GM23248 (cell line): ENCODE results near the gene CACNA1C. TPM values are rescaled to one million over a fixed set of nuclear protein-coding genes. Genes with fewer than 3 reads are reported as not detected.

Experiments
- DNase-seq: peaks from one replicate; pipeline ENCODE4 v3.0.0-alpha.2; 2015
- H2AFZ ChIP-seq: fragments of 200-600 bp; sonication (generic); 2 replicates; pipeline ENCODE4 v1.6.1; 2016; ENCODE audit warnings: antibody characterized with exemption
- H3F3A ChIP-seq: fragments of 200-600 bp; sonication (generic); 2 replicates; pipeline ENCODE4 v1.6.1; 2016; ENCODE audit warnings: mild to moderate bottlenecking, antibody characterized with exemption, mixed run types; ENCODE audit not compliant: insufficient read depth
- H3K27ac ChIP-seq: fragments of 200-600 bp; sonication (generic); 2 replicates; pipeline ENCODE4 v1.5.1; 2016; ENCODE audit warnings: mild to moderate bottlenecking
- H3K27me3 ChIP-seq: fragments of 200-600 bp; sonication (generic); replicated peaks from 2 replicates; pipeline ENCODE4 v1.6.1; 2016; ENCODE audit warnings: mild to moderate bottlenecking; ENCODE audit not compliant: insufficient read depth
- H3K36me3 ChIP-seq: fragments of 200-600 bp; sonication (generic); 2 replicates; pipeline ENCODE4 v1.6.1; 2016; ENCODE audit warnings: low read depth, mild to moderate bottlenecking
- H3K4me1 ChIP-seq: fragments of 200-600 bp; sonication (generic); 2 replicates; pipeline ENCODE4 v1.6.1; 2016; ENCODE audit warnings: mild to moderate bottlenecking; ENCODE audit not compliant: insufficient read depth
- H3K4me2 ChIP-seq: fragments of 200-600 bp; sonication (generic); one replicate; pipeline ENCODE4 v1.6.1; 2016; ENCODE audit warnings: mild to moderate bottlenecking; ENCODE audit not compliant: unreplicated experiment
- H3K4me3 ChIP-seq: fragments of 200-600 bp; sonication (generic); 2 replicates; pipeline ENCODE4 v1.5.1; 2016; ENCODE audit warnings: mild to moderate bottlenecking
- H3K79me2 ChIP-seq: fragments of 200-600 bp; sonication (generic); 2 replicates; pipeline ENCODE4 v1.6.1; 2016; ENCODE audit warnings: mild to moderate bottlenecking; ENCODE audit not compliant: insufficient read depth
- H3K9ac ChIP-seq: fragments of 200-600 bp; sonication (generic); 2 replicates; pipeline ENCODE4 v1.6.1; 2016; ENCODE audit warnings: mild to moderate bottlenecking
- H3K9me2 ChIP-seq: fragments of 200-600 bp; sonication (generic); 2 replicates; pipeline ENCODE4 v1.6.1; 2016; ENCODE audit warnings: mixed run types, mild to moderate bottlenecking, moderate library complexity; ENCODE audit not compliant: insufficient read depth
- H3K9me3 ChIP-seq: fragments of 200-600 bp; sonication (generic); one replicate; pipeline ENCODE4 v1.6.1; 2017; ENCODE audit warnings: low read depth
- H4K20me1 ChIP-seq: fragments of 200-600 bp; sonication (generic); 2 replicates; pipeline ENCODE4 v1.6.0; 2016; ENCODE audit not compliant: insufficient read depth
- EZH2 ChIP-seq: fragments of 200-600 bp; sonication (generic); IDR thresholded peaks from 2 replicates; pipeline ENCODE4 v1.6.1; 2018; ENCODE audit warnings: antibody characterized with exemption, mild to moderate bottlenecking; ENCODE audit not compliant: insufficient read depth, poor library complexity, severe bottlenecking
- EZH2phosphoT487 ChIP-seq: fragments of 200-600 bp; sonication (generic); IDR thresholded peaks from 2 replicates; pipeline ENCODE4 v1.6.1; 2018; ENCODE audit warnings: antibody characterized with exemption, moderate library complexity, mild to moderate bottlenecking, low read depth; ENCODE audit not compliant: insufficient read depth
- WGBS, 2 experiments: methylation state at CpG; one replicate each; pipeline ENCODE4 v1.1.6; 2015 to 2017; ENCODE audit warnings: low lambda C conversion rate in 2 of 2, low coverage in 1 of 2; ENCODE audit errors: missing lambda C conversion rate in 2 of 2; 5-methylcytosine and 5-hydroxymethylcytosine counted together
- in situ Hi-C: fragments of 300-500 bp; cut with MboI; formaldehyde crosslinking; loops from 2 replicates; pipeline ENCODE4 v1.15.0; 2020
- polyA plus RNA-seq: library from polyadenylated mRNA; unstranded; fragments of >200 nt; fragmentation: Nextera tagmentation; extraction: Ambion mirVana; gene quantifications from 2 replicates; pipeline ENCODE4 v1.2.1, GENCODE V29; 2016
- total RNA-seq: library from RNA; depleted of rRNA; stranded (reverse); fragments of >200 nt; shearing (Covaris generic); gene quantifications from 2 replicates; pipeline ENCODE4 v1.2.3, GENCODE V29; 2014

CACNA1C gene
- total and polyA plus RNA-seq, 2 experiments from 2014 or later: 4.9 to 11.5 TPM

GRCh38 chr12:2009623-2010022 is 43.2 kb upstream of the CACNA1C start:
- 73 to 80% methylated on average over 1 of the region's 1 CpG for WGBS, 2 experiments
- Histone ChIP-seq H3K79me2 (no peaks in the 10 kb centered on the region), H3K9me3 (no peaks in the 10 kb centered on the region), H3K9ac (no peak overlapping the region), H4K20me1 (no peaks in the 10 kb centered on the region), H3K4me3 (no peak overlapping the region), H3K36me3 (no peaks in the 10 kb centered on the region), H3K4me1 (peaks cover 4% of the 10 kb centered on the region; the same call in 1 of the 2 replicates), H3K4me2 (no peak overlapping the region), H3K27ac (no peak overlapping the region), H3K27me3 (no peaks in the 10 kb centered on the region), H3F3A (no peaks in the 10 kb centered on the region), H2AFZ (no peak overlapping the region), H3K9me2 (no peaks in the 10 kb centered on the region)
- in situ Hi-C loops: no loop called here
- TF ChIP-seq EZH2 (no peak), EZH2phosphoT487 (no peak)
- DNase-seq: no peak

GRCh38 chr12:2011643-2012607 is 40.9 kb upstream of the CACNA1C start:
- Histone ChIP-seq H3K27me3 (no peaks in the 10 kb centered on the region), H3K36me3 (no peaks in the 10 kb centered on the region), H2AFZ (no peak overlapping the region), H3K79me2 (no peaks in the 10 kb centered on the region), H3K4me2 (no peak overlapping the region), H3K9ac (no peak overlapping the region), H3K27ac (no peak overlapping the region), H3K9me3 (no peaks in the 10 kb centered on the region), H3F3A (no peaks in the 10 kb centered on the region), H3K4me3 (no peak overlapping the region), H3K9me2 (no peaks in the 10 kb centered on the region), H4K20me1 (no peaks in the 10 kb centered on the region), H3K4me1 (no peaks in the 10 kb centered on the region)
- in situ Hi-C loops: no loop called here
- no peak for TF ChIP-seq EZH2phosphoT487
- WGBS, 2 experiments: 72% methylated on average over 7 of the region's 7 CpGs
- no peak for DNase-seq

DNA sequence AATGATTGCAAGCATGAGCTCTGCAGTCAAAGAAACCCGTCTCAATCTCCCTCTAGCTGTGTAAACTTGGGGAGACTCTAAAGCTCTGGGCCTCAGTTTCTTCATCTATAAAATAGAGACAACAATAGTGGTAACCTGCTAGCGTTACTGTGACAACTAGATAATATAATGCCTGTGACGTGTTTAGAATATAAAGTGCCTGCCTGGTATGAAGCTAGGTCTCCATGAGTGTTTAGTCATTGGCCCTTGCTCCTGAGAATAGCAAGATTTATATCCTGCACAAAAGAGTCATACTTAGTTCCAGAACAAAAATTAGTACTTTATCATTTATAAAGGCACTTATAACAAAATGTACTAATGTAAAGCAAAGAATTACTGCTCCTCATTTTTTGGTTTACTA is 39.7 kb upstream of the CACNA1C start:
- in situ Hi-C loops: no loop called here
- TF ChIP-seq EZH2phosphoT487 (no peak), EZH2 (no peak)
- H3K27me3 ChIP-seq: no peaks in the 10 kb centered on the region
- H2AFZ ChIP-seq: no peak overlapping the region
- no peak overlapping the region for H3K9ac ChIP-seq
- no peaks in the 10 kb centered on the region for H3F3A ChIP-seq
- no peaks in the 10 kb centered on the region for H3K36me3 ChIP-seq
- no peak overlapping the region for H3K27ac ChIP-seq
- H3K4me3 ChIP-seq: no peak overlapping the region
- no peak overlapping the region for H3K4me2 ChIP-seq
- H3K4me1 ChIP-seq: no peaks in the 10 kb centered on the region
- WGBS, 2 experiments: 55% methylated on average over 3 of the region's 3 CpGs
- H3K9me2 ChIP-seq: no peaks in the 10 kb centered on the region
- no peaks in the 10 kb centered on the region for H3K79me2 ChIP-seq
- H4K20me1 ChIP-seq: no peaks in the 10 kb centered on the region
- no peaks in the 10 kb centered on the region for H3K9me3 ChIP-seq
- DNase-seq: peak; percentile 38

DNA sequence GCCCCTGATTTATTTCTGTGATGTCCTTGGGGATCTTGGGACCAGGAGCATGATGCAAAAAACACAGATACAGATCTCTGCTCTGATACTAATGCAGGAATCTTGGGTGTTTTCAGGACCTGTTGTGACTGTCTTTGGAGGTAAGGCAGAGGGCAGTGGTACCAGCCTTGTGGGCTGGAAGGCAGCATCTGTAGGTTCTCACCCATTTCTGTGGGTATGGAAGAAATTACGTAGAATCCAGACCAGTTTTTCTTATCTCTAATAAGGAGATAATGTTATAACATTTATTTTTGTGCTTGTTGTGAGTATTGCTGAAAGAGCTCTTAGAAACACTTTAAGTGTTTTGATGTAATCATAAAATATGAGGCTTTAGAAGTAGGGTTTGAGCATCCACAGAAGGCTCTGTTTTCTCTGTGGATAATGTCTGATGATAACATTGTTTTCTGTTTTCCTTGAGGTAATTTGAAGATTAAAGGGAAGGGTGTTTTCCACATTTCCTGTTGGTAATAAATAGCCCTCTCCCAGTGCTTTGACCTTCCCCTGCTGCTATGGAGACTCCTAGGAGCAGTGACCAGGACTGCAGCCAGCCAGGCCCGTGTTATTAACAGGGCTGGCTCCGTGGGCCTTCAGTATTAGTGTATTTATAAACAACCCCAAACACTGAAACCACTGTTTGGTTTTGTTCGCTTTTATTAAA is 39.1 kb upstream of the CACNA1C start:
- H2AFZ ChIP-seq: peak overlapping the region; percentile 14; the same call in 1 of the 2 replicates
- in situ Hi-C loops: no loop called here
- no peaks in the 10 kb centered on the region for H3K9me2 ChIP-seq
- DNase-seq: peak; percentile 35
- no peaks in the 10 kb centered on the region for H3K27me3 ChIP-seq
- H3K4me1 ChIP-seq: no peaks in the 10 kb centered on the region
- no peaks in the 10 kb centered on the region for H4K20me1 ChIP-seq
- H3K27ac ChIP-seq: no peak overlapping the region
- no peaks in the 10 kb centered on the region for H3K36me3 ChIP-seq
- H3K9me3 ChIP-seq: no peaks in the 10 kb centered on the region
- H3K4me3 ChIP-seq: no peak overlapping the region
- WGBS, 2 experiments: 26 to 31% methylated on average over 4 of the region's 4 CpGs
- no peaks in the 10 kb centered on the region for H3K79me2 ChIP-seq
- no peaks in the 10 kb centered on the region for H3F3A ChIP-seq
- H3K4me2 ChIP-seq: no peak overlapping the region
- TF ChIP-seq EZH2 (no peak), EZH2phosphoT487 (no peak)
- H3K9ac ChIP-seq: no peak overlapping the region
